K562 (cell line): ENCODE data around the gene PLD1. TPM values are rescaled to one million over a fixed set of nuclear protein-coding genes. Genes with fewer than 3 reads are reported as not detected.

Experiments used
- NFATC3 ChIP-seq: fragments of 450-650 bp; IDR thresholded peaks from 2 replicates; pipeline ENCODE4 v1.6.1; 2017; ENCODE audit warnings: mild to moderate bottlenecking
- ZNF143 ChIP-seq: sonication (generic); formaldehyde crosslinking; IDR thresholded peaks from 2 replicates; pipeline ENCODE4 v1.9.0; 2022; ENCODE audit warnings: mild to moderate bottlenecking, missing genetic modification reagents
- polyA plus RNA-seq, 8 experiments: library from polyadenylated mRNA; depleted of rRNA in 4 of 8; stranded (reverse) in 5 of 8; unstranded in 3 of 8; fragments of >200 nt; fragmentation: Nextera tagmentation in 2 of 8; fragmentation: Illumina TruSeq in 1 of 8; extraction: Ambion mirVana in 2 of 8; extraction: Trizol in 1 of 8; gene quantifications; 2 replicates each; pipeline versions ENCODE4 v1.2.1 to v1.2.3, GENCODE V29; 2011 to 2014; ENCODE audit warnings: inconsistent platforms in 1 of 8, missing spikeins in 1 of 8
- total RNA-seq, 7 experiments: library from RNA; depleted of rRNA in 6 of 7; stranded (reverse); fragments of >200 nt in 6 of 7; fragmentation: Illumina TruSeq in 2 of 7; extraction: Trizol in 2 of 7; gene quantifications; 2 replicates each; pipeline versions ENCODE4 v1.2.1 to v1.2.3, GENCODE V29; 2011 to 2021; ENCODE audit warnings: low replicate concordance in 1 of 7
- TF ChIP-seq, protein P1 (sequence below), 2 experiments: fragments of 450-650 bp in 1 of 2; IDR thresholded peaks; 2 replicates each; pipeline ENCODE4 v1.6.1; 2011 to 2017; ENCODE audit warnings: low read depth in 2 of 2, antibody characterized with exemption in 1 of 2, borderline replicate concordance in 1 of 2, low read length in 1 of 2, mild to moderate bottlenecking in 1 of 2, mixed read lengths in 1 of 2; ENCODE audit not compliant: control insufficient read depth in 1 of 2
- TF ChIP-seq, protein P2 (sequence below): fragments of 250-450 bp; sonication (Bioruptor Pico); IDR thresholded peaks from 2 replicates; pipeline ENCODE4 v1.9.0; 2021; ENCODE audit warnings: mild to moderate bottlenecking
- TF ChIP-seq, protein P3 (sequence below): sonication (generic); formaldehyde crosslinking; IDR thresholded peaks from 2 replicates; pipeline ENCODE4 v1.4.0; 2020; ENCODE audit warnings: mild to moderate bottlenecking, missing genetic modification reagents

Gene PLD1
- total and polyA plus RNA-seq, 9 of the 15 experiments (the other 6 are each of a cell fraction or from before 2014, with no cell fraction given) = 8.4 to 26.1 (median 18.6) TPM

DNA sequence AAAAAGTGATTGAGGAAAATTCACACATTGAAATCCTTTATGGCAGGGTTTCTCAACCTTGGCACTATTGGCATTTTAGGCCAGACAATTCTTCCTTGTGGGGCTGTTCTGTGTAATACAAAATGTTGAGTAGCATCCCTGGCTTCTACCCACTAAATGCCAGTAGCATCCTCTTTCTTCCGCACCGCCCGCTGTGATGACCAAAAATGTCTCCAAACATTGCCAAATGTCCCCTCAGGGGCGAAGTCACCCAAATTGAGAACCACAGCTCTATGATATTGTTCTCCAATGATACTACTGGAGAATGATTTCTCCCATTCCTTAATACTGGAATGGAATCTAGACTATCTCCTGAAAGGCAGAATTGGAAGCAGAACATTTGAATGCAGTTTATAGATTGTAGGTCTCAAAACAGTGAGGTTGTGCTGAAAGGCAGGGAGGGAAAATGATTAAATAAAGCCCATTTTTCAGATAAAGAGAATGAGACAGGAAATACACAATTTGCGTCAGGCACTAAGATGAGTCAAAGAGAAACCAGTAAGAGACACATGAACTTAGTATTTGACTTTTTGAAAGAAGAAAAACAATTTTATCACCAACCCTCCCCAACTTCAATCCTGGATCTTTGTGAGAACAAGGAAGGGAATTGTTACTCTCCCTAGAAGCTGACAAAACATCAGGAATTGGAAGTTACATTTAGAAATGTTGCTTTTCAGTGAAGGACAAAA is 248.5 kb downstream of the PLD1 start (continued):
- TF ChIP-seq, protein P1, sequence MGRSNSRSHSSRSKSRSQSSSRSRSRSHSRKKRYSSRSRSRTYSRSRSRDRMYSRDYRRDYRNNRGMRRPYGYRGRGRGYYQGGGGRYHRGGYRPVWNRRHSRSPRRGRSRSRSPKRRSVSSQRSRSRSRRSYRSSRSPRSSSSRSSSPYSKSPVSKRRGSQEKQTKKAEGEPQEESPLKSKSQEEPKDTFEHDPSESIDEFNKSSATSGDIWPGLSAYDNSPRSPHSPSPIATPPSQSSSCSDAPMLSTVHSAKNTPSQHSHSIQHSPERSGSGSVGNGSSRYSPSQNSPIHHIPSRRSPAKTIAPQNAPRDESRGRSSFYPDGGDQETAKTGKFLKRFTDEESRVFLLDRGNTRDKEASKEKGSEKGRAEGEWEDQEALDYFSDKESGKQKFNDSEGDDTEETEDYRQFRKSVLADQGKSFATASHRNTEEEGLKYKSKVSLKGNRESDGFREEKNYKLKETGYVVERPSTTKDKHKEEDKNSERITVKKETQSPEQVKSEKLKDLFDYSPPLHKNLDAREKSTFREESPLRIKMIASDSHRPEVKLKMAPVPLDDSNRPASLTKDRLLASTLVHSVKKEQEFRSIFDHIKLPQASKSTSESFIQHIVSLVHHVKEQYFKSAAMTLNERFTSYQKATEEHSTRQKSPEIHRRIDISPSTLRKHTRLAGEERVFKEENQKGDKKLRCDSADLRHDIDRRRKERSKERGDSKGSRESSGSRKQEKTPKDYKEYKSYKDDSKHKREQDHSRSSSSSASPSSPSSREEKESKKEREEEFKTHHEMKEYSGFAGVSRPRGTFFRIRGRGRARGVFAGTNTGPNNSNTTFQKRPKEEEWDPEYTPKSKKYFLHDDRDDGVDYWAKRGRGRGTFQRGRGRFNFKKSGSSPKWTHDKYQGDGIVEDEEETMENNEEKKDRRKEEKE (IDR thresholded peaks at IDR 0.05; ENCODE audit: borderline replicate concordance in 1 of 2, control insufficient read depth in 1 of 2, low read depth in 2 of 2, low read length in 1 of 2) = no peak
- no peak for TF ChIP-seq NFATC3
- TF ChIP-seq, protein P2, sequence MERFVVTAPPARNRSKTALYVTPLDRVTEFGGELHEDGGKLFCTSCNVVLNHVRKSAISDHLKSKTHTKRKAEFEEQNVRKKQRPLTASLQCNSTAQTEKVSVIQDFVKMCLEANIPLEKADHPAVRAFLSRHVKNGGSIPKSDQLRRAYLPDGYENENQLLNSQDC (CRISPR knock-in tag) = no peak
- TF ChIP-seq ZNF143 (CRISPR knock-in tag) = no peak
- TF ChIP-seq, protein P3, sequence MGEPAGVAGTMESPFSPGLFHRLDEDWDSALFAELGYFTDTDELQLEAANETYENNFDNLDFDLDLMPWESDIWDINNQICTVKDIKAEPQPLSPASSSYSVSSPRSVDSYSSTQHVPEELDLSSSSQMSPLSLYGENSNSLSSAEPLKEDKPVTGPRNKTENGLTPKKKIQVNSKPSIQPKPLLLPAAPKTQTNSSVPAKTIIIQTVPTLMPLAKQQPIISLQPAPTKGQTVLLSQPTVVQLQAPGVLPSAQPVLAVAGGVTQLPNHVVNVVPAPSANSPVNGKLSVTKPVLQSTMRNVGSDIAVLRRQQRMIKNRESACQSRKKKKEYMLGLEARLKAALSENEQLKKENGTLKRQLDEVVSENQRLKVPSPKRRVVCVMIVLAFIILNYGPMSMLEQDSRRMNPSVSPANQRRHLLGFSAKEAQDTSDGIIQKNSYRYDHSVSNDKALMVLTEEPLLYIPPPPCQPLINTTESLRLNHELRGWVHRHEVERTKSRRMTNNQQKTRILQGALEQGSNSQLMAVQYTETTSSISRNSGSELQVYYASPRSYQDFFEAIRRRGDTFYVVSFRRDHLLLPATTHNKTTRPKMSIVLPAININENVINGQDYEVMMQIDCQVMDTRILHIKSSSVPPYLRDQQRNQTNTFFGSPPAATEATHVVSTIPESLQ (CRISPR knock-in tag) = no peak
- TF ChIP-seq, all 486 proteins: peak for 0
